H9 (cell line): Measurements from ENCODE around the gene GSE1. TPM values are rescaled to one million over a fixed set of nuclear protein-coding genes. Genes with fewer than 3 reads are reported as not detected.

Experiments
- DNase-seq: peaks from one replicate; pipeline ENCODE4 v3.0.0-alpha.2; 2017
- H2AFZ ChIP-seq: one replicate; pipeline ENCODE4 v1.6.1; 2013; ENCODE audit warnings: mild to moderate bottlenecking, low read length, control low read depth, moderate library complexity
- H2AK5ac ChIP-seq: 2 replicates; pipeline ENCODE4 v1.6.1; 2013; ENCODE audit warnings: low read length, control low read depth, mixed read lengths; ENCODE audit not compliant: insufficient read length
- H2BK120ac ChIP-seq: one replicate; pipeline ENCODE4 v1.6.1; 2013; ENCODE audit warnings: low read depth, mild to moderate bottlenecking, low read length, control low read depth, inconsistent platforms; ENCODE audit not compliant: poor library complexity, severe bottlenecking
- H2BK12ac ChIP-seq: 2 replicates; pipeline ENCODE4 v1.6.1; 2013; ENCODE audit warnings: low read length, control low read depth, mixed read lengths, low read depth; ENCODE audit not compliant: insufficient read length
- H2BK15ac ChIP-seq: 2 replicates; pipeline ENCODE4 v1.6.1; 2013; ENCODE audit warnings: low read depth, low read length, control low read depth
- H2BK20ac ChIP-seq: one replicate; pipeline ENCODE4 v1.6.1; 2013; ENCODE audit warnings: low read depth, mild to moderate bottlenecking, low read length, control low read depth, inconsistent platforms; ENCODE audit not compliant: poor library complexity, severe bottlenecking
- H2BK5ac ChIP-seq: 2 replicates; pipeline ENCODE4 v1.6.1; 2013; ENCODE audit warnings: low read length, control low read depth, mixed read lengths; ENCODE audit not compliant: insufficient read length
- H3K14ac ChIP-seq: 2 replicates; pipeline ENCODE4 v1.6.1; 2013; ENCODE audit warnings: low read length, control low read depth; ENCODE audit not compliant: insufficient read depth
- H3K18ac ChIP-seq: 2 replicates; pipeline ENCODE4 v1.6.1; 2013; ENCODE audit warnings: low read depth, mild to moderate bottlenecking, mixed read lengths, low read length, control low read depth; ENCODE audit not compliant: insufficient read length
- H3K23ac ChIP-seq: 2 replicates; pipeline ENCODE4 v1.6.1; 2013; ENCODE audit warnings: low read length, control low read depth, mixed read lengths, low read depth; ENCODE audit not compliant: insufficient read length
- H3K23me2 ChIP-seq: 2 replicates; pipeline ENCODE4 v1.6.1; 2013; ENCODE audit warnings: low read depth, mild to moderate bottlenecking, mixed read lengths, low read length, control low read depth; ENCODE audit not compliant: insufficient read length, poor library complexity, severe bottlenecking
- H3K27ac ChIP-seq: 2 replicates; pipeline ENCODE4 v1.5.1; 2013; ENCODE audit warnings: low read length, control low read depth, mixed read lengths, low read depth; ENCODE audit not compliant: insufficient read length
- H3K27me3 ChIP-seq: 2 replicates; pipeline ENCODE4 v1.6.1; 2013; ENCODE audit warnings: low read length, control low read depth, inconsistent platforms; ENCODE audit not compliant: insufficient read depth
- H3K4ac ChIP-seq: 2 replicates; pipeline ENCODE4 v1.6.1; 2013; ENCODE audit warnings: low read depth, mild to moderate bottlenecking, control low read depth, inconsistent platforms, low read length, moderate library complexity
- H3K4me1 ChIP-seq: 2 replicates; pipeline ENCODE4 v1.6.1; 2013; ENCODE audit warnings: low read length, control low read depth, inconsistent platforms; ENCODE audit not compliant: insufficient read depth
- H3K4me2 ChIP-seq: 2 replicates; pipeline ENCODE4 v1.6.1; 2013; ENCODE audit warnings: low read length, control low read depth, mixed read lengths; ENCODE audit not compliant: insufficient read length, insufficient read depth
- H3K56ac ChIP-seq: 2 replicates; pipeline ENCODE4 v1.6.1; 2013; ENCODE audit warnings: low read depth, mild to moderate bottlenecking, mixed read lengths, low read length, control low read depth; ENCODE audit not compliant: insufficient read length
- H3K79me1 ChIP-seq: 2 replicates; pipeline ENCODE4 v1.6.1; 2013; ENCODE audit warnings: low read depth, mild to moderate bottlenecking, moderate library complexity, low read length, control low read depth, inconsistent platforms; ENCODE audit not compliant: insufficient read depth, poor library complexity, severe bottlenecking
- H3K79me2 ChIP-seq: 2 replicates; pipeline ENCODE4 v1.6.1; 2013; ENCODE audit warnings: low read length, control low read depth, inconsistent platforms; ENCODE audit not compliant: insufficient read depth
- H3K9ac ChIP-seq: 2 replicates; pipeline ENCODE4 v1.6.1; 2013; ENCODE audit warnings: low read length, control low read depth, mixed read lengths; ENCODE audit not compliant: insufficient read length; ENCODE audit errors: extremely low read depth
- H3K9me3 ChIP-seq: one replicate; pipeline ENCODE4 v1.6.1; 2013; ENCODE audit warnings: low read depth, low read length, inconsistent platforms; ENCODE audit not compliant: control insufficient read depth
- H3T11ph ChIP-seq: one replicate; pipeline ENCODE4 v1.6.1; 2013; ENCODE audit warnings: mild to moderate bottlenecking, low read length, control low read depth, inconsistent platforms
- H4K20me1 ChIP-seq: one replicate; pipeline ENCODE4 v1.6.1; 2013; ENCODE audit not compliant: control insufficient read depth, insufficient read length, insufficient read depth
- H4K5ac ChIP-seq: 2 replicates; pipeline ENCODE4 v1.6.1; 2013; ENCODE audit warnings: low read depth, mild to moderate bottlenecking, mixed read lengths, low read length, control low read depth; ENCODE audit not compliant: insufficient read length
- H4K8ac ChIP-seq: replicated peaks from 2 replicates; pipeline ENCODE4 v1.6.1; 2013; ENCODE audit warnings: low read length, control low read depth, mixed read lengths, low read depth; ENCODE audit not compliant: insufficient read length
- H4K91ac ChIP-seq: 2 replicates; pipeline ENCODE4 v1.6.1; 2013; ENCODE audit warnings: low read depth, mild to moderate bottlenecking, moderate library complexity, mixed read lengths, low read length, control low read depth; ENCODE audit not compliant: insufficient read length
- H3K27ac Mint-ChIP-seq, 3 experiments: 2 replicates in 2 of 3; 3 replicates in 1 of 3; pipeline ENCODE4 v1.8.0; 2020 to 2021; ENCODE audit warnings: mixed read lengths in 3 of 3, mild to moderate bottlenecking in 1 of 3, moderate library complexity in 1 of 3
- H3K27me3 Mint-ChIP-seq: 2 replicates; pipeline ENCODE4 v1.8.0; 2021; ENCODE audit warnings: low read depth, mild to moderate bottlenecking, moderate library complexity, mixed read lengths
- H3K36me3 Mint-ChIP-seq, 3 experiments: 2 replicates in 2 of 3; 3 replicates in 1 of 3; pipeline ENCODE4 v1.8.0; 2020 to 2021; ENCODE audit warnings: low read depth in 3 of 3, mixed read lengths in 3 of 3; ENCODE audit not compliant: insufficient read depth in 1 of 3
- H3K4me1 Mint-ChIP-seq, 2 experiments: 2 replicates each; pipeline ENCODE4 v1.8.0; 2020; ENCODE audit warnings: mixed read lengths in 2 of 2
- H3K4me3 Mint-ChIP-seq, 2 experiments: 2 replicates in 1 of 2; 3 replicates in 1 of 2; pipeline ENCODE4 v1.8.0; 2020 to 2021; ENCODE audit warnings: mild to moderate bottlenecking in 2 of 2, mixed read lengths in 2 of 2, moderate library complexity in 1 of 2
- H3K9me3 Mint-ChIP-seq, 2 experiments: 2 replicates in 1 of 2; 3 replicates in 1 of 2; pipeline ENCODE4 v1.8.0; 2020; ENCODE audit warnings: mild to moderate bottlenecking in 2 of 2, mixed read lengths in 2 of 2, moderate library complexity in 1 of 2
- WGBS: extraction: QIAGEN DNeasy Blood & Tissue Kit; methylation state at CpG from one replicate; pipeline ENCODE4 v1.1.7; 2013; ENCODE audit warnings: missing lambda C conversion rate, low lambda C conversion rate, mixed read lengths; ENCODE audit not compliant: insufficient read length; ENCODE audit errors: extremely low coverage; 5-methylcytosine and 5-hydroxymethylcytosine counted together
- total RNA-seq: library from RNA; stranded (reverse); gene quantifications from 2 replicates; pipeline ENCODE4 v1.2.1, GENCODE V29; 2021
- TF ChIP-seq, protein P1 (sequence below): fragments of 200-600 bp; sonication (generic); conservative IDR thresholded peaks from 3 replicates; pipeline ENCODE4 v1.8.0; 2021; ENCODE audit warnings: antibody characterized with exemption, mild to moderate bottlenecking

Gene GSE1
- total RNA-seq, 1 experiment from 2014 or later: 125 TPM

DNA sequence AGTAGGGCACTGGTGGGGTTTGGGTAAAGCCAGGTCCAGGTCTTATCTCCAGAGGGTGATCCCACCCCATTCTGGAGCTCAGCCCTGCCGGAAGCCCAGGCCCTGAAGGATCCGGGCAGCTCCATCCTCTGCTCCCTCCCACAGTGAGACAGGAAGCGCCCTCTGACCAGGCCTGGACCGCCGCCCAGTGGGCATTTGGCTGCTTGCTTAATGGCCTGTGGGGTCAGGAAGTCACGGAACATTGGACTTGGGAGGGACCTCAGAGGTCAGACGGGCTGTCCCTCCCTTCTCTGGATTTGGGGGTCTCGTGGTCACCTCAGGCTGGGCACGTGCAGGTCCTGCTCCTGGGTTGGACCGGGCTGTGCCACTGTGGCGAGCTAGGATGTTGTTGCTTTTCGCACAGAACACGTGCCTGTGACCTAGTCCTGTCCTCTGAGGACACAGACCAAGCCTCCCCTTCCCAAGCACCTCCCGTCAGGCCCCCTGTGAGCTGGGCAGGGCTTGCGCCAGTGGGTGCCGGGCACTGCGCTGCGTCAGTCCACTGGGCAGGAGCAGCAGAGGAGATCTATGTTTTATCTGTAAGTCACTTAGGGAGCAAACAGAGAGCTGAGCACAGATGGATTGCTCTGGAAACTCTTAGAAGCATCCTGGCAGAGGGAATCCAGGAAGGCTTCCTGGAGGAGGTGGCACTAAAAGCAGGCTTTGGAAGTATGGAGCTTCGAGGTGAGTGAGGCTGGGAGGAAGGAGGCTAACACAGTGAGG lies 49.4 kb upstream of the GSE1 start:
- Mint-ChIP-seq H3K27me3 (peaks cover 4% of the 10 kb centered on the region; the same call in 1 of the 2 replicates), H3K36me3 (peaks cover 2 to 9% (median 5%) of the 10 kb centered on the region in 3 experiments; a peak in 4 of 7 replicates), H3K9me3 (no peaks in the 10 kb centered on the region; a peak in 1 of 5 replicates), H3K4me1 (peaks cover 52 to 61% of the 10 kb centered on the region in 2 experiments), H3K4me3 (no peak overlapping the region), H3K27ac (no peak overlapping the region)
- Histone ChIP-seq H3K4me2 (no peak overlapping the region), H3K9me3 (no peaks in the 10 kb centered on the region), H3K79me1 (no peaks in the 10 kb centered on the region), H3K4me1 (peaks cover 9% of the 10 kb centered on the region; the same call in 1 of the 2 replicates), H2BK20ac (no peak overlapping the region), H3K23me2 (no peaks in the 10 kb centered on the region), H3K9ac (no peak overlapping the region), H3K79me2 (peaks cover 13% of the 10 kb centered on the region; the same call in 1 of the 2 replicates), H3K27me3 (no peaks in the 10 kb centered on the region), H4K8ac (no peak overlapping the region), H3K4ac (no peak overlapping the region), H3T11ph (no peak overlapping the region), H4K91ac (no peak overlapping the region), H3K27ac (no peak overlapping the region), H3K18ac (no peak overlapping the region), H2BK15ac (no peak overlapping the region), H2BK5ac (no peak overlapping the region), H3K56ac (no peak overlapping the region), H4K5ac (no peak overlapping the region), H3K14ac (no peak overlapping the region), H3K23ac (no peak overlapping the region), H4K20me1 (no peaks in the 10 kb centered on the region), H2BK12ac (no peak overlapping the region), H2BK120ac (no peak overlapping the region), H2AK5ac (no peak overlapping the region), H2AFZ (no peak overlapping the region)
- WGBS: no CpG with 5 or more reads among the region's 19 CpGs
- TF ChIP-seq, protein P1, sequence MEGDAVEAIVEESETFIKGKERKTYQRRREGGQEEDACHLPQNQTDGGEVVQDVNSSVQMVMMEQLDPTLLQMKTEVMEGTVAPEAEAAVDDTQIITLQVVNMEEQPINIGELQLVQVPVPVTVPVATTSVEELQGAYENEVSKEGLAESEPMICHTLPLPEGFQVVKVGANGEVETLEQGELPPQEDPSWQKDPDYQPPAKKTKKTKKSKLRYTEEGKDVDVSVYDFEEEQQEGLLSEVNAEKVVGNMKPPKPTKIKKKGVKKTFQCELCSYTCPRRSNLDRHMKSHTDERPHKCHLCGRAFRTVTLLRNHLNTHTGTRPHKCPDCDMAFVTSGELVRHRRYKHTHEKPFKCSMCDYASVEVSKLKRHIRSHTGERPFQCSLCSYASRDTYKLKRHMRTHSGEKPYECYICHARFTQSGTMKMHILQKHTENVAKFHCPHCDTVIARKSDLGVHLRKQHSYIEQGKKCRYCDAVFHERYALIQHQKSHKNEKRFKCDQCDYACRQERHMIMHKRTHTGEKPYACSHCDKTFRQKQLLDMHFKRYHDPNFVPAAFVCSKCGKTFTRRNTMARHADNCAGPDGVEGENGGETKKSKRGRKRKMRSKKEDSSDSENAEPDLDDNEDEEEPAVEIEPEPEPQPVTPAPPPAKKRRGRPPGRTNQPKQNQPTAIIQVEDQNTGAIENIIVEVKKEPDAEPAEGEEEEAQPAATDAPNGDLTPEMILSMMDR: no peak
- no peak for DNase-seq
